HepG2 (cell line): ENCODE measurements around the gene PPP1R13L. TPM values are rescaled to one million over a fixed set of nuclear protein-coding genes. Genes with fewer than 3 reads are reported as not detected.

Source experiments
- ATAC-seq: fragments of 200-7000 bp; cut with Tn5 transposase; 3 replicates; pipeline ENCODE4 v1.9.1; 2020; ENCODE audit warnings: mild to moderate bottlenecking, moderate library complexity
- BruUV-seq: library from RNA; stranded (reverse); fragments of 400-500 nt; replicated peaks from 2 replicates; lab custom pipeline; 2021; lab: Mats Ljungman, UMichigan
- CTCF ChIA-PET: fragments of 300-600 bp; formaldehyde crosslinking; extraction: SDS; loops from one replicate; lab custom pipeline; 2021; ENCODE audit warnings: low total read pairs, inconsistent platforms, low intra/inter-chr PET ratio; lab: Yijun Ruan, JAX
- POLR2A ChIA-PET: fragments of 350-600 bp; sonication (Branson Sonifier 250); formaldehyde crosslinking; loops from one replicate; lab custom pipeline; 2020; ENCODE audit warnings: antibody characterized with exemption, inconsistent platforms; lab: Yijun Ruan, JAX
- DNase-seq: peaks from one replicate; pipeline ENCODE4 v3.0.0-alpha.2; 2015; ENCODE audit warnings: low spot score
- FAIRE-seq: peaks from 3 replicates; lab custom pipeline; 2011; peaks lifted over from hg19 to GRCh38; lab: Jason Lieb, UNC
- H2AFZ ChIP-seq: one replicate; pipeline ENCODE4 v1.6.1; 2011; ENCODE audit warnings: low read length, inconsistent platforms
- H3K27ac ChIP-seq: fragments of 300-600 bp; 3 replicates; pipeline ENCODE4 v1.8.0; 2011; ENCODE audit warnings: mixed run types, mild to moderate bottlenecking, mixed read lengths, low read length, inconsistent platforms; ENCODE audit not compliant: insufficient read depth; ENCODE audit errors: extremely low read length
- H3K27me3 ChIP-seq, 2 experiments: fragments of 200-600 bp in 1 of 2; 2 replicates in 1 of 2; 3 replicates in 1 of 2; pipeline versions ENCODE4 v1.6.0 to v1.8.0; 2011; ENCODE audit warnings: low read length in 2 of 2, mild to moderate bottlenecking in 2 of 2, moderate library complexity in 2 of 2, inconsistent platforms in 1 of 2; ENCODE audit not compliant: insufficient read depth in 2 of 2, control insufficient read depth in 1 of 2
- H3K36me3 ChIP-seq, 2 experiments: fragments of 200-600 bp in 1 of 2; replicated peaks in 1 of 2; 2 replicates in 1 of 2; 3 replicates in 1 of 2; pipeline versions ENCODE4 v1.5.1 to v1.8.0; 2011; ENCODE audit warnings: low read length in 2 of 2, inconsistent platforms in 1 of 2; ENCODE audit not compliant: insufficient read depth in 2 of 2, control insufficient read depth in 1 of 2
- H3K4me1 ChIP-seq: 2 replicates; pipeline ENCODE4 v1.5.1; 2012; ENCODE audit warnings: low read length, inconsistent platforms; ENCODE audit not compliant: insufficient read depth
- H3K4me2 ChIP-seq: 2 replicates; pipeline ENCODE4 v1.6.0; 2011; ENCODE audit warnings: low read depth, low read length, inconsistent platforms
- H3K4me3 ChIP-seq, 3 experiments: fragments of 200-600 bp in 1 of 3; sonication (generic), shearing (Covaris generic) in 1 of 3; replicated peaks in 1 of 3; 2 replicates each; pipeline ENCODE4 v1.5.1; 2011 to 2016; ENCODE audit warnings: low read length in 3 of 3, inconsistent platforms in 2 of 3, low read depth in 2 of 3, mild to moderate bottlenecking in 2 of 3, control low read depth in 1 of 3, mixed read lengths in 1 of 3; ENCODE audit not compliant: insufficient read depth in 1 of 3
- H3K79me2 ChIP-seq: one replicate; pipeline ENCODE4 v1.6.1; 2011; ENCODE audit warnings: low read length, inconsistent platforms; ENCODE audit not compliant: insufficient read depth
- H3K9ac ChIP-seq: 2 replicates; pipeline ENCODE4 v1.6.0; 2011; ENCODE audit warnings: mild to moderate bottlenecking, low read depth, low read length, inconsistent platforms; ENCODE audit not compliant: insufficient read depth
- H3K9me3 ChIP-seq: 2 replicates; pipeline ENCODE4 v1.5.1; 2012; ENCODE audit warnings: mild to moderate bottlenecking, low read length
- H4K20me1 ChIP-seq: 2 replicates; pipeline ENCODE4 v1.6.0; 2011; ENCODE audit warnings: inconsistent platforms, mild to moderate bottlenecking, low read length, moderate library complexity; ENCODE audit not compliant: insufficient read depth
- BCLAF1 ChIP-seq: fragments of 450-650 bp; IDR thresholded peaks from 2 replicates; pipeline ENCODE4 v1.6.1; 2017; ENCODE audit warnings: mild to moderate bottlenecking
- JARID2 ChIP-seq: sonication (generic); formaldehyde crosslinking; IDR thresholded peaks from 2 replicates; pipeline ENCODE4 v1.8.1; 2023; ENCODE audit warnings: missing genetic modification reagents, inconsistent platforms; ENCODE audit not compliant: insufficient replicate concordance
- MXI1 ChIP-seq: IDR thresholded peaks from 3 replicates; pipeline ENCODE4 v1.6.1; 2012; ENCODE audit warnings: low read depth, low read length, inconsistent platforms, borderline replicate concordance
- NFYB ChIP-seq: sonication (generic); formaldehyde crosslinking; IDR thresholded peaks from 2 replicates; pipeline ENCODE4 v1.4.0; 2020; ENCODE audit warnings: missing genetic modification reagents
- ZBTB25 ChIP-seq: IDR thresholded peaks from 2 replicates; pipeline ENCODE4 v1.6.1; 2018; ENCODE audit warnings: missing genetic modification reagents
- ZBTB40 ChIP-seq, 2 experiments: fragments of 450-650 bp in 1 of 2; sonication (generic) in 1 of 2; formaldehyde crosslinking in 1 of 2; IDR thresholded peaks; 2 replicates each; pipeline versions ENCODE4 v1.6.1 to v1.8.0; 2016 to 2022; ENCODE audit warnings: antibody characterized with exemption in 1 of 2, mild to moderate bottlenecking in 1 of 2, missing genetic modification reagents in 1 of 2
- ZMAT3 ChIP-seq: sonication (generic); formaldehyde crosslinking; conservative IDR thresholded peaks from 2 replicates; pipeline ENCODE4 v1.7.0; 2021; ENCODE audit warnings: missing genetic modification reagents
- WGBS: methylation state at CpG from one replicate; pipeline ENCODE4 v1.1.6; 2017; ENCODE audit warnings: low lambda C conversion rate; 5-methylcytosine and 5-hydroxymethylcytosine counted together
- in situ Hi-C: cut with HindIII; loops from 2 replicates; pipeline ENCODE4 v1.10.0; 2017; ENCODE audit warnings: low pct_unique_long_range_greater_than_20kb; ENCODE audit not compliant: extremely low pct_ligation_motif_present
- intact Hi-C: fragments of 100-400 bp; cut with micrococcal nuclease; formaldehyde crosslinking; loops from one replicate; pipeline ENCODE4 v1.10.0; 2022; ENCODE audit not compliant: unreplicated experiment
- polyA plus RNA-seq, 8 experiments: library from polyadenylated mRNA; depleted of rRNA in 3 of 8; stranded (reverse) in 7 of 8; unstranded in 1 of 8; fragments of >200 nt; fragmentation: Illumina TruSeq in 4 of 8; extraction: Trizol in 4 of 8; gene quantifications; 2 replicates each; pipeline versions ENCODE4 v1.2.1 to v1.2.3, GENCODE V29; 2011 to 2016; ENCODE audit warnings: low read depth in 4 of 8, missing spikeins in 1 of 8, mixed read lengths in 1 of 8; ENCODE audit not compliant: insufficient read depth in 1 of 8
- total RNA-seq, 5 experiments: library from RNA; depleted of rRNA; stranded (reverse); fragments of >200 nt; fragmentation: Illumina TruSeq; extraction: Trizol; gene quantifications; 2 replicates each; pipeline ENCODE4 v1.2.3, GENCODE V29; 2016; ENCODE audit warnings: low read depth in 1 of 5

The PPP1R13L gene
- total and polyA plus RNA-seq, 2 of the 13 experiments (the other 11 are each of a cell fraction or from before 2014, with no cell fraction given) = 1.3 to 6.6 TPM

GRCh38 chr19:45333609-45334303 is 71.1 kb downstream of the PPP1R13L start (continued):
- no peak for TF ChIP-seq BCLAF1

GRCh38 chr19:45331411-45331810 is 73.5 kb downstream of the PPP1R13L start:
- no CpG with 5 or more reads among the region's 7 CpGs for WGBS
- H3K4me2 ChIP-seq = peak overlapping the region; percentile 18; the same call in 1 of the 2 replicates
- H3K9me3 ChIP-seq = no peaks in the 10 kb centered on the region
- ChIA-PET POLR2A (no interaction called here), CTCF (no interaction called here)
- H3K4me3 ChIP-seq = no peak overlapping the region
- peaks cover 36% of the 10 kb centered on the region for H3K4me1 ChIP-seq
- H2AFZ ChIP-seq = no peak overlapping the region
- no peaks in the 10 kb centered on the region for H4K20me1 ChIP-seq
- no peaks in the 10 kb centered on the region for H3K79me2 ChIP-seq
- in situ Hi-C loops = no loop called here
- peaks cover 1 to 8% of the 10 kb centered on the region in 2 experiments; a peak in 2 of 5 replicates for H3K27me3 ChIP-seq
- ATAC-seq = peak; percentile 63
- H3K36me3 ChIP-seq = no peaks in the 10 kb centered on the region
- intact Hi-C loops = no loop called here
- no peak for FAIRE-seq
- H3K27ac ChIP-seq = no peak overlapping the region
- peak; percentile 22 for DNase-seq
- no peak overlapping the region for H3K9ac ChIP-seq
- no TSS peak for BruUV-seq
- TF ChIP-seq ZMAT3 (CRISPR knock-in tag) (no peak), MXI1 (no peak), JARID2 (CRISPR knock-in tag) (no peak), ZBTB40 (IDR thresholded peaks at IDR 0.05) (no peak), ZBTB40 (CRISPR knock-in tag; IDR thresholded peaks at IDR 0.05) (no peak), NFYB (peak; percentile 59), ZBTB25 (CRISPR knock-in tag) (no peak)
